Measurements from ENCODE around the gene TMEM72.

The TMEM72 gene

DNA sequence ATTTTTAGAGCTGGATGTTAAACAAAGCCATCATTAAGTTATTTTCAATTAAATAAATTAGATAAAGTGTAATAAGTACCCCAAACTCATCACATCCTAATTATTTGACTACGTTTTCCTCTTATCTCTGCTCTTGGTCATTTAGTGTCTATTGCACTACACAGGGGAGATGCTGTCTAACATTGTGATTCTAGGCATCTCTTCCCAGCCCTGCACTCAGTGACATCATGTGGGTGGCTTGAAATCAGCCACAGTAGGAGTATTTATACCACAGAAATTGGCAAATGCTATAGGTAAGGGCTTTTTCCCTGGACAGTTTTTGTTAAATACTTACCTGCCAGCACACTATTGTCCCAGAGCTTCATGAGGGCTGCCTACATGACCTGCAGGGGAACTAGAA lies 21.3 kb upstream of the TMEM72 start:
- DNase-seq (ENCODE audit: low read depth in 2 of 2), result no peak

DNA sequence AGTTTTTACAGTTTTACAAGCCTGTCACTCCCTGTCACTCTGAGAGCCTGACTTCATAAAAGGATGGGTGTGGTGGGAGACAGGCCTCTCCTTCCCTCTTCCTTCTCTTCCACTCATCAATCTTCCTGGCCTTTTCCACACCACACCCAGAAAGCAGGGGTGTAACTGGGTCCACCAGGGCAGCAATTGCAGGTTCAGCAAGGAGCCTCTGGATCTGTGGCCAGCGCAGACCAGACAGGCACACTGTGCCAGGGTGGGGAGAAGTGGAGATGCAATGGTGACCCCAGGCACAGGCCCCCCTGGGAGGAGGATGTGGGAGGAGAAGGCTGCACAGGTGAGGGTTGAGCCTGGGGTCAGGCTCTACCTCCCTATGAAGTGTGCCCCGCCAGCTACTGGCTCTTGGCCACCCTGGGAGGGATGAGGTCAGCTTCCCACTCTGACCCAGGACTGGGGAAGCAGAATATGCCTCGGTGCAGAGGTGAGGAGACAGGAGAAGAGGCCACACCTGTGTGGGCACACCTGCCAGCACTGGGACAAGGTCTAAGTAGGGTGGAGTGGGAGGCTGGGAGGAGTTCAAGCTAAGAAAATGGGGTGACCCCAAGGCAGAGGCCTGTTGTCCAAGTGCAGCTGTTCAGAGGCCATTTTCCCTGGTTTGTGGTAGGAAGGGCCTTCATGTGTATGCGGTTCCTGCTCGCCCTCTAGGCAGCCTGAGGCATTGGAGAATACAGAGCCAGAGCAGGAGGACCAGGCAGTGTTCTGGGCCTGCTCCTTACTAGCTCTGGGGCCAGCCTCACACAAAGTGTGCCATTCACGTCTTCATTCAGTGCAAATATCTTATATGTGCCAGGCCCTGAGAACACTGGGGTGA lies 20.2 kb upstream of the TMEM72 start:
- no peak for DNase-seq (ENCODE audit: low read depth in 2 of 2)

DNA sequence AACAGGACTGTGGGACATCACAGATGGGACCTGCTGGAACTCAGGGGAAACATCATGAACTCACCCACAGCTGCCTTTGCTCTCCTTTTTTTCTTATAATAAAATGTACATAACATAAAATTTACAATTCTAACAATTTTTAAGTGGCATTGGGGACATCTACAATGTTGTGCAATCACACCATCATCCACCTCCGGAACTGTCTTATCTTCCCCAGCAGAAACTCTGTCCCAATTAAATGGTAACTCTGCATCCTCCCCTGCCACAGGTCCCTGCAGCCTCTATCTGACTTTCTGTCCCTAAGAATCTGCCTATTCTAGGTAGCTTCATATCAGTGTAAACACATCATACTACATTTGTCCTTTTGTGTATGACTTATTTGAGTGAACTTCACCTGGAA lies 19.4 kb upstream of the TMEM72 start:
- no peak for DNase-seq (ENCODE audit: low read depth in 2 of 2)

DNA sequence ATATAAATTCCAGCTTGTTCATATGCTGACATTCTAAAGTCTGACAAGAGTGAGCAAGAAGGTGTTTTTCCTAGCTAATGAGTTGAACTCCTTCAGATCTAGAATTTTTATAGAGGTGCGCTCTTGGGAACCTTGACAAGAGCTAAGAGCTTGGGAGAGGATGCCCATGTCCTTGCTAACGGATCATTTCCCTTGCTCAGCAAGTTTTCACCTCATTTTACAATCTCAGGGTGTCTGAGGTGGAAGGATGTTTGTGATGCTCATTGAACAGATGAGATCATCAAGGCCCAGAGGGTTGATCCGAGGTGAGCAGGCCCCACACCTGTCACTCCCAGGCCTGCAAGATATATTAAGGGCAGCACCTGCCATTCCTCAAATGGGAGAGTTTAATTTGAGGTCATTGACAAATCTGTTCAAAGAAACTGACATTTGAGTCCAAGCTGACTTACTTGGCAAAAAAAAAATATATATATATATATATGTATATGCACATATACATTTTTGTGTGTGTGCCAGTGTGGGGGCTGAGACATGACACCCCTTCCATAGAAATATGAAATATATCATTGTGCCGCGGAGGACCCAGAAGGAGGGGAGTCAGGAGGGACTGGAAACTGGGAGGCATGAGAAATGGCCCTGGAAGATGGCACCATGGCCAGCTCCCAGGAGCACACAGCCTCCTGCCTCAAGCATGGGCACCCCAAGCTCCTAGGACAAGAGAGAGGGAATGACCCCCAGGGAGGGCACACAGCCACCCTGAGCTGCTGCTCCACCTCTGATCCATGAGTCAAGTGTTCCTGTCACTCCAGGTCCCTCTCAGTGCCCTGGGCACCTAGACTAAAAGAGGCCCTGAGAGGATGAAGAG lies 17.3 kb upstream of the TMEM72 start:
- no peak for DNase-seq (ENCODE audit: low read depth in 2 of 2)

DNA sequence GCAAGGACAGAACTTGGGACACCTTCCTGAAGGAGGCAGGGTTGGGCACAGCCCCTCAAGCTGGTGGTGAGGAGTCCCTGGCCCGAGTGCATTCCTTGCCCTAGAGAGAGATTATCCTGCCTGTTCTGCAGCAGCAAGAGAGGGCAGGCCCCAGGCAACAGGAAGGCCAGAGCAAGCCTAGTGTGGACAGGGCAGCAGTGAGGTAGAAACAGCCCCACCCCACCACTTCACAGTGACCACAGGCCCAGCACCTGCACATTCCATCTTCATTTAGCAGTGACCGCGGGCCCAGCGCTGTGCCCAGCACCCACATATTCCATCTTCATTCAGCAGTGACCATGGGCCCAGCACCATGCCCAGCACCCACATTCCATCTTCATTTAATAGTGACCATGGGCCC lies 16.4 kb upstream of the TMEM72 start:
- DNase-seq (ENCODE audit: low read depth in 2 of 2), result no peak

DNA sequence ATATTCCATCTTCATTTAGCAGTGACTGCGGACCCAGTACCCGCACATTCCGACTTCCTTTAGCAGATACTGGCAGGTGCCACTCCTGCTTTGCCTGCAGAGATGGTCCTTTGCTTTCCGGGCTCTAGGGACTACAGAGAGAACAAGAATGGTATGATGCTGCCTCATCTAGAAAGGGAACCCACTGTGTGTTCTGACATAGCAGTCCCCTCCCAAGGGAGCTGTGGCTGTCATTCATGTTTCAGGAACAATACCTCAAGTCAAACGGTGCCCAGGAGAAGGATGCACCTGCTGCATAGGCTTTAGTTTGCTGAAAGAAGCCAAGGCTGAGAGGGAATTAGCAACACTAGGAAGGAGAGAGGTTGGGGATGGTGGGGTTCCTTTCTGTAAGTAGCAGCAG lies 15.9 kb upstream of the TMEM72 start:
- no peak for DNase-seq (ENCODE audit: low read depth in 2 of 2)

DNA sequence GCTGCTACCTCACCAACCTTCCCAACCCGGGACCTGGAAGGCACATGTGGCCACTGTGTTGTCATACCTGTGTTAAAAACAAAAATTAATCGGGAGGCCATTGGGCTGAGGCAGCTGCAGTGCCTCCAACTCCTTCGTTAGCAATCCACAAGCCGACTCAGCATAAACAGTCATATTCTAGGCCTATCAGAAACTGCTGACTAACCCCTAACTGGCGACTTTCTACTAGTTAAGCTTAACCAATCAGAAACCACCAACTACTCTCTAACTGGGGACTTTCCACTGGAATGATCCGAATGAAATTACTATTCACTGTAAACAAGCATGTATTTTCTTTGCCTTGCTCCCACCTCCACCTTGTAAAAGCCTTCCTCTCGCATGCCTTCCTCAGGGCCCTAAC lies 14.1 kb upstream of the TMEM72 start:
- DNase-seq (ENCODE audit: low read depth in 2 of 2), result no peak

DNA sequence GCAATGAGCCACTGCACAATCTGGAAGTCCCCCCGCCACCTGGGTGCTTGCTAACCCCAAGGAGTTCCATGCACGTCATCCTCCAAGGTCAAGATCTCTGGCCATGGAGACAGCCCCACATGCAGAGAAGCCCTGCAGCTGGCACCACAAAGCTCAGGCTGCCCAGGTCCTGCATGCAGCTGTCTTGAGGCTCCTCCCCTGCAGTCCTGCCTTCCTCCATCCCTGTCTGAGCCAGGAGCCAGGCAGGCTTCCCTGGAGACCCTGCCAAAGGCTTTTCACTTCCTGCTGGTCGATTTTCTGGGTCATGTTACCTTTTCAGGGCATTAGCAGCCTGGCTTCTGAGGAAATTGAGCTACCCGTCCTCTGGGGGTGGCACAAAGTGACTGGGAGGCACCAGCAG lies 12.5 kb upstream of the TMEM72 start:
- no peak for DNase-seq (ENCODE audit: low read depth in 2 of 2)

DNA sequence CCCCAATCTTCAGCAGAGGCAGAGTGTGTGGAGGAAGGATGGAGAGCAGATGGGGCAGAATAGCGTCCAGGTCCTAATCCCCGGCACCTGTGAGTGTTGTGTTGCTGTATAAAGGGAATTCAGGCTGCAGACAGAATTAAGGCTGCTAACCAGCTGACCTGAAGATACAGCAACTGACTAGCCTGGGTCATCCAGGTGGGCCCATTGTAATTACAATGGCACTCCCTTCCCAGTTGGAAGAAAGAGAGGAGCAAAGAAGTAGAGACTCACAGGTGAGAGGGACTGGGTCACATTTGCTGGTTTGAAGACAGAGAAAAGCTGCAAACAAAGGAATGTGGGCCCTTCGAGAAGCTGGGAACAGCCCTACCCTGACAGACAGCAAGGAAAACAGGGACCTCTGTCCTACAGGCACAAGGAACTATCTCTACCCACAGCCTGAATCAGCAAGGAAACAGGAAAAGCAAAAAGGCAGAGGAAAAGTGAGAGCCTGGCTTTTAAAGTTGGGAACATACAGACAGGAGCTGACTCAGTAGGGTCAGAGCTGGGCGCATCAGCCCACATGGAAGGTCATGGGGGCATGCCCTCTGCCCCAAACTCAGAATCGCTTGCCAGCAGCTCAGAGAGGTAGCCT lies 11.6 kb upstream of the TMEM72 start:
- DNase-seq (ENCODE audit: low read depth in 2 of 2), result no peak

DNA sequence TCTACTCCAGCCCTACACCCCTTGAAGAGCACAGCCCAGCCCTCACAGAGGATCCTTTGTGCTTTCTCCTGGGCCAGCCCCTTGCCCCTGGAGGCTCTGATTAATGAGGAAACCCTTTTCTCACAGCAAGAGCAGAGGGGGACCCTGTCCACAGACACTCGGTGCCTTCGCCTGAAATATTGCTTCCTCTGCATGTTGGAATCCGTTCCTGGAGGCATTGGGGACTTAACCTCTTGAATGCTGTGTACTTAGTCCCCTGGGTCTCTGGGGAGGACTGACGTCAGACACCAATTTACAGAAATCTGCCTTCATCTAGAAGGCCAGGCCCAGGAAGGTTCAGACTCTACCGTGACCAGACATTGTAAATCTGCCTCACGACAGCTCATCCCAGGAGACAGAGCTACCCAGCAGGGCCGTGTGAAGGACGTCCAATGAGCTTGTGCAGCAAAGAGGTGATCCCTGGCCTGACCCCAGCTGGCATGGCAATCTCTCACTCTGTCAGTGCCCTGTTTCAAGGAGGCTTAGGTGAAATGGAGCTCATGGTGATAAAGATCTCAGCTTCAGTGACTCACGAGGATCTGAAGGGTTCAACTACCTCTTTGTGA lies 8.1 kb upstream of the TMEM72 start:
- no peak for DNase-seq (ENCODE audit: low read depth in 2 of 2)

DNA sequence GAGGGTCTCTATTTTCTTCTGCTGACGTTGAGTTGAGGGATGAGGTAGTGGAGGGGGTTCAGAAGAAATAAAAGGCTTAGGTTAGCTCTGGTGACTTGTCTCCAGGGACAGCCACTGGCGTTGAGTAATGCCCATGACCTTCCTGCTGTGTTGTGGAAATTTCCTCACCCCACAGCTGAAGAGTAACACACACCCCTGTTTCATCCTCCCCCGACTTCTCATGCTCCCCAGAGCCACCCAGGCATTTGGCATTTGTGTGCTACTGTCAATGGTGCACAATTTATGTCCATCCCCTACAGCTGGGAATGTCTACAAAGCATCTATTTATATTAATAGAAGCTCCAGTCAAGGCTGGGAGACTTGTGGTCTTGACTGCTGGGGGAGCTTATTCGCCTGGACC lies 4.7 kb upstream of the TMEM72 start:
- DNase-seq (ENCODE audit: low read depth in 2 of 2), result no peak

DNA sequence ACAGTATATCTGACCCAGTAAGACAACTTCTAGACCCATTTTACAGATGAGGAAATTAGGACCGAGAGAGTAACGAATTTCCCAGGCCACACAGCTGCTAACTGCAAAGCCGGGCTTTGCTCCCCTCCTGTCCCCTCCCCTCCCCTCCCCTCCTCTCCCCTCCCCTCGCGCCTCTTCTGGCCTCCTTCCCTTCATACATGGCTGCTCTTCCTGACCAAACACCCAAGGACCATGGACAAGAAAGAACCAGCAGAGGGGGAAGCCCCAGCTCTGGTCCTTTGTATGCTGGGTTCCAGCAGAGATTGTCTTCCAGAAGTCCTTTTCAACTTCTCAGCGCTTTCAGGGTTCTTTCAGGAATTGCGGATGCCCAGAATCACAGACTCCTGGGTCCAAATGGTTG lies 3.6 kb upstream of the TMEM72 start:
- DNase-seq (ENCODE audit: low read depth in 2 of 2), result no peak

DNA sequence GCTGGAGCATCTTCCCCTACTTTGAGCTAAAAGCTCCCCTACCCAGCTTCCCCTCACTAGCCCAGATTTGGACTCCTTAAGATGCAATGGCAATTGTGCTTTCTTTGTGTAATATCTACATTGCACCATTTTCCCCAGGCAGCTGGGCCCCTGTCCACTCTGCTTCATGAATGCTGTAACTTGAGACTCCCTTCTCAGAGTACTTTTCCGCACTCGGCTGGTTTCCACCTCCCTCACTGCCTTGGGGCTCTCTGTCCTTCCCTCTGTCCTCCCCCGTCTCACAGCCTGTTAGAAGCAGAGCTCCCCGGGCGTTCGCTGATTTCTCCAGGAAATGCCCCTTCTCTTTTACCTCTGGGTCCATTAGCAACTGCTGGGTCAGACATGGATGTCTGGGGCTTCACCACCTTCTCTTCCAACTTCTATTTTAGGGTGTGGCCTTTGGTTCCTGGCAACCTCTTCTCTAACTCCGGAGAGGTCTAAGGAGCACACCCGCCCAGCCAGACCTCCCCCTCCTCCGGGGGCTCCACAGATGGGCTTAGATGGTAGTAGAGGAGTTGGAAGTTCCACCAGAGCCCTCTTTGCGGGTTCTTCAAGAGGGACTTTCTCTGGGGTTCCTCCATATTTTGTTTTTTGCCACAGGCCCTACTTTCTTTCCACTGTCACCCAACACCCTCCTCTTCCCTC lies 2.9 kb upstream of the TMEM72 start:
- no peak for DNase-seq (ENCODE audit: low read depth in 2 of 2)

DNA sequence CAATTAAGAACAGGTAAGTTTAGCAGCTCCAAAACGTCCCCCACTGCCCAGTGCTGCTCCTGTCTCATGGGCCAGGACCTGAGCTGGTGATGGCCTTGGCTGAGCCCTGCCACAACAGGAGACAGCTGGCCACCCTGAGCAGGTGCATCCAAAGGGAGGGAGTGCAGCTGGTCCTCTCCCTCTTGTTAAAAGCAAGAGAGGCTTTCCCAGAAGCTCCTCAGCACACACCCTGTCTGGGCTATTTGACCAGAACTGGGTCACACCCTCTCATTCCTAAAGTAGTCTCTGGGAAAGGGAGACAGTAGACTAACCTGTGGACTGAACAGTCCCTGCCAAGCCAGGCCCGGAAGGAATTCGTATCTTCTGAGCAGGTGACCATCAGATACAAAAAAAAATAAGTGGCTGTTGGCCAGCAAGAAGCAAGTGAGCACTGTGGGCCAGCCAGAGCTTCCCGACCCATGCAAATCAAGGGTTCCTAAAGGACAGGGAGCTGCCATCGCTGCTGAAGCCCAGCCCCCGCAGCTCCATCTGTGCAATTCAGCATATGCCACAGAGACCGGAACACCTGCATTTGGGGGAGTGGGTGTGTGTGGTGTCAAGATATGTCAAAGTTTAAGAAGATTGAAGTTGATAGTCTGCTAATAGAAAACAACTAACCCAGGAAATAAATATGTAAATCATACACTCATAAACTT lies 2.1 kb upstream of the TMEM72 start:
- no peak for DNase-seq (ENCODE audit: low read depth in 2 of 2)

DNA sequence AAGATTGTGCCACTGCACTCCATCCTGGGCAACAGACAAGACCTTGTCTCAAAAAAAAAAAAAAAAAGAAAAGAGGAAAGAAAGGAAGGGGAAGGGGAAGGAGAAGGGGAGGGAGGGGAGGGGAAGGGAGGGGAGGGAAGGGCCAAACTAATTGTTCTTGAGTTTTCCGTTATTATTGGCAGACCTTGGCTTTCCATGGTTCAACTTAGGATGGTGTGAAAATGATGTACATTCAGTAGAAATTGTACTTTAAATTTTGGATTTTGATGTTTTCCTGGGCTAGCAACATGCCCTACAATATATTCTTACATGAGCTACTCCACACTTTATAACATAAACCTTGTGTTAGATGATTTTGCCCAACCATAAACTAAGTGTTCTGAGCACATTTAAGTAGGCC lies 1.2 kb upstream of the TMEM72 start:
- no peak for DNase-seq (ENCODE audit: low read depth in 2 of 2)

DNA sequence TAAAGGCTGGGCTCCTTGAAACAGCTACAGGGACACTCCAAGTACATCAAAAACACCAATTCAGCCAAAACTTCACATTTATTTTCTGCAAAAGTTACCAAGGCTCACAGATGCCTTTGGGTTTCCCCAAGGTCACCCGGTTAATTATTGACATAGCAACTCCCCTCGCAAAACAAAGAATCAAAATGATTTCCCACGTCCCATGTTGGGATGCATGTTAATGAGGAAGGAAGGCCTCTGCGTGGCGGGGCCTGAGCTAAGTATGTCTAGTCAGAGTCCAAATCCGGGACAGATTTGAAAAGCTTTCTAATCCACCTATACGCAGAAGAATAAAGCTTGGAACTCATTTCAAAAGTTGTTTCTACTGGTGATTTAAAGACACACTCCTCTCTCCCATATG lies 535 bp upstream of the TMEM72 start:
- no peak for DNase-seq (ENCODE audit: low read depth in 2 of 2)

DNA sequence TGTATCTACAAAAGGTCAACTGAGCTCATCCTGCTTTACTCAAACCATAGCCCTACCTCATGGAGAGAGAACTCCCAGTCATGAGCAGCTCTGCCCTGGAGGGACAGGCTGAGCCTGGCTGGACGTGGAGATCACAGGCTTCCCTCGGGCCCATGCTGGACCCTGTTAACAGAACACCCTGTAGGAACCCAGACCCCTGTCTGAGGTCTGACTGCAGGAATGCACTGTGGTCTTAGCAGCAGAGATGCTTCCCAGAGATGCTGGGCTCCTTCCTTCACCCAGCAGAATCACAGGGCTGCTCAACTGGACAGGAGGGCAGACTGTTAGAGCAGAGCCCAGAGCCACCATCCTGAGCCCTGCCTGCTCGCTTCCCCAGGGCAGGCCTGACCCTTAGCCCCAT lies 814 bp downstream of the TMEM72 start:
- DNase-seq (ENCODE audit: low read depth in 2 of 2), result no peak

DNA sequence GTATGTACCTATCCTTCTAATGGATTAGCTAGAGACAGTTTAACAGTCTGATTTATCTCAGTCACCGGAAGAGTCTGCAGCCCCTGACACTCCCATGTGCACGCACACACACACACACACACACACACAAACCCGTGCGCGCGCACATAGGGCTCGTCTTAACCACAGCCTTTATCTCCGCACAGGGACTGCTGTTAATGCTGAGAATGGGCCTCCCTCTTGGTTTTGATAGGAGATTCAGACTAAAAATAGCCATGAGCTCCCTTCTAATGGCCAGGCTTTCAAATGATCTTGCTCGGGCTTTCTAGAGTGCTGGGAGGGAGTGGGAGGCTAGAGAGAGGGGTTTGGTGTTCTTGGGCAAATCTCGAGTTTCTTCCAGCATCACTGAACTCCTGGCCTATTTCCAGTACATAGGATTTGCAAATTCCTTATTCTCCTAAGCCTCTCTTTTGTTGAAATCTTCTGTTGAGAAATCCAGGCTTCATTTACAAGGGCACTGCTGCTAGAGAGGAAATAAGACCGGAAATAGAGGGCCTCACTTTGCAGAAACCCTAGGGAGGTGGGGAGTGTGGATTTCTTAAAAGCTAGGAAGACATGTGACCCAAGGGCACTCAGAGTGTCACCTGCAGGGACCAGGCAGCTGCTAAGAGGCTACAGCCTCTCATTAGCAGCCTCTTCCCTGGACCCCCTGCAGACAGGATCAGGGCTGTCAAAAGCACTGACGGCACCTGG lies 2.4 kb downstream of the TMEM72 start:
- DNase-seq (ENCODE audit: low read depth in 2 of 2), result no peak

DNA sequence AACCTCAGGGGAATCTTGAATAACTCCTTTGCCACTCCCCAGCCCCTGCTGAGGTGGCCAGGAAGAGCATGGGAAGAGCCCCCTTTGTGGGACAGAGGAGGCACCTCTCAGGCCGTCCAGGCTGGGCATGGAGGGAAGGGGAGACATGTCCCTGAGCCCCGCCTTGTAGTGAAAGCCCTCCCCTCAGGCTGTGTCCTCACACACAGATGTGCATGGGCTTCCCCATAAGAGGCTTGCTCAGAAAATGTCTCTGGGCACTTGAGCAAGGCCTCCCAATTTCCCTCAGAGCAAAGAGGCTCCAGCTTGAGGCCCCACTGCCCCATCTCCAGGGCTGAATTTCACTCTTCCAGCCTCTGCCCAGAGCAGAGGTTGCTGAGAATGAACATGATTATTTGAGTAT lies 3.8 kb downstream of the TMEM72 start:
- no peak for DNase-seq (ENCODE audit: low read depth in 2 of 2)

DNA sequence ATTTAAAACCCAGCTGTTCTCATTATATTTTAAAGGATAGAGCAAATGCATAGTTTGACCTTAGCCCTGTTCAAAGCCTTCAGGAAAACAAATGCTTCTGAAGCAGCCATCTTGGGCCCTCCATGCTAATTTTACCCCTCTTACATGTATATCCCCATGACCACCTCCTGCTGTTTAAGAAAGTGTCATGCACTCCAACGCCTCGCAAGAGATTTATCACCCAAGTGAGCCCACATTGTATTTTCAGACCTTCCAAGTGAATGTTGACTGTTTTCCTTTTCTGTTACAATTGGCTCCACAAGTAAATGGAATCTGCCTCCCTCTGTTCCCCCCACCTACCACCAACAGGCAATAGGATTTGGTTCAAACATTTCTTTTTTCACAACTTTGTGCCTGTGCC lies 5.3 kb downstream of the TMEM72 start:
- DNase-seq (ENCODE audit: low read depth in 2 of 2), result no peak
